Activated T-cell treated with anti-CD3 and anti-CD28 coated beads for 4 hours (primary cell): Measurements from ENCODE around the gene ARHGAP15.

ENCODE experiments used
- DNase-seq: peaks from one replicate; pipeline ENCODE4 v3.0.0-alpha.2; 2020

The ARHGAP15 gene

DNA sequence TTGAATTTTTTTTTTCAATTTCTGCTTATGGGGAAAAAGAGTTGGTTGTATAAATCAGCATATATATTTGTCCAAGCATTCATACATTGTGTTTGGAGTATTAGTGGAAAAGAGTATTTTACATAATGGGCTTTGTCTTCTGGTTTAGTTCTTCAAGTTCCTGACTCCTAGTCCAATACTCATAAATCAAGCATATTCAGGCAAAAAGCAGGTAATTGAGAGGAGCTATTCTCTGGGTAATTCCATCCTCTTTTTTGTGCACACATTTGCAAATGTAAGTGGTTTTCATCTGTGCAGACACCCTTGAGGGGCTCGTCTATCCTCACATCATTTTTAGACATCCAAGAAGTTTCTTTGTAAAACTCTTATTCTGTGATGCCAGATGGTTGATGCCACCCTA, 337.2 kb downstream of the ARHGAP15 start:
- DNase-seq, result no peak

DNA sequence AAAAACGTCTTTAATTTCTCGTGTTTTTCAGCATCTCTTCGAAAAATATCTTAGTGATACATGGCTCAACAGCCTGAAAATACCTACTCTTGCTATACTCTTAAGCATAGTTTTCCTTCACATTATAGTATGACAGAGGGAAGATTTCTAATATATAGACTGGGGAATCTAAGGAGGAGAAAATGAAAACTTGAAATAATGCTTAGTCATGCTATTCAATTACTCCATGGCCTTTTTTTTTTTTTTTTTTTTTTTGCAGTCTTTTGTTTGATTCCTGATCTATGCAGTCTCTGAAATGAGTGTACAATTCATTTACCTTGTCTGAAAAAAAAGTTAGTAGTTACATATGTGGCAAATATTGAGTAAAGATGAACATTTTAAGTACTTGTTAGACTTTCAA, 337.8 kb downstream of the ARHGAP15 start:
- no peak for DNase-seq

DNA sequence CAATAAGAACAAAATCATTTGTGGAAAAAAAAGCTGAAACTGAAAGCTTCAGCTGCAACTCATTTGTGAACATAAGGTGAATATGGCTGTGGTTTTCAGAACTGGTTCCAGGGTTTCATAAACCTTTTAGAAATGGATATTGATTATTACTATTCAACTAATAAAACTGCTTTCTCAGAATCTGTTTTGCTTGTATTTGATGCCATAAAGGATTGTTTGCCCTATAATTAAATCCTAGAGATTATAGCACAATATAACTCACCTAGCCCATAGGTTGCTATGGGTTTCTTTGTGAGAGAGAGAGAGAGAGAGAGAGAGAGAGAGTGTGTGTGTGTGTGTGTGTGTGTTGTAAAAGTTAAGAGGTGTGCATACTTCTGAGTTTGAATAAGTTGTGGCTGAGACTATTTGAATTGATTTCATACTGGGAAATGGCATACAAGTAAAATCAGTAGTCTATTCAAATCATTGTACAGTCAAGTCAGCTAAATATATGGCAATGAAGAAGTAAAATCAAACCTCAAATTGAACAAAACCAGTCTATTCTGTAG, 339.2 kb downstream of the ARHGAP15 start:
- no peak for DNase-seq

DNA sequence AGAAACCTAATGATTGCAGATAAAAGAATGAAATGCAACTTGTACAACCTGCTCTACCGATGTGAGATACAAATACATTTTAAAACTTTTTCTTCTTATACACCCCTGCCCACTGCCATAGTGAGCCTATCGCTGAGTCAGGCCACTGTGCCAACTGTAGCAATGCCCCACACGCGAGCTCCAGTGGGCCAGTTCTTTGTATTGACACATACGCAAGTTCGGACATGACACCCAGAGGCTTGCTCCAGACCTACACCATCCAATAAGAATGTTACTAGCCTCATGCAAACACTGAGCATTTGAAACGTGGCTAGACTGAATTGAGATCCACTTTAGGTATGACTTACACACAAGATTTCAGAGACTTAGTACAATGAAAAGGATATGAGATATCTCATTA, 340.1 kb downstream of the ARHGAP15 start:
- no peak for DNase-seq

DNA sequence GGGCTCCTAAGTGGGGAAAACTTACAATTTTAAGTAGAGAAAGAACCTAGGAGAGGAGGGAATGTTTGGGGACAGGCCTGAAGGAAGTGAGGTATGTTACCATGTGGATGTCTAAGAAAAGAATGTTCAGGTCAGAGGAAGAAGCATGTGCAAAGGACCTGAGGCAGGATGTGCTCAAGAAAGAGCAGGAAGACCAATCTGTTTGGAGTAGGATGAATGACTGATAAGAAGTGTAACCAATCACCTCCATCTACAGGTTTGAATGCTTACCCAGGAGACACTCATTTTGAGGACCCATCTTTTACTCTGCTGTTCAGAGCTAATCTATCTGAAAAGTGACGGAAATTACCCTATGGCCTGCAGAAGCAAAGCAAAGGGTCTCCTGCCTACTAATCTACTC, 342.3 kb downstream of the ARHGAP15 start:
- DNase-seq, result no peak

DNA sequence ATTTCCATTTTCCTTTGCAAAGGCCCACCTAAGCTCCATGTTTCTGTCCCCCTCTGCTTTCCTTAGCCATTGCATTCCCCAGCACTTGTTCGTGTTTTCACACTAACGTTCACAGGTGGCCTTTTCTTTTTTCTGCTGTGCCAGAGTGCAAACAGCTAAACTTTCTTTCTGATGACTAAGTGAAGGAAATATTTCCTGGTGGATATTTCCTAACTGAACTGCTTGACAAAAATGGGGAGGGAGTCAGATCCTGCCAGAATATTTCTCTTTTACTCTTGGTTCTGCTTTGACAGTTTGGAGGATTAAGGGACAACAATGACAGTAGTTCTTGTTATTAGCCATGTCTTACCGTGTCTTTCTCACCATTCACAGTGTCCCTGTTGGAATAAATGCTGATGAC, 344.0 kb downstream of the ARHGAP15 start:
- DNase-seq, result no peak

DNA sequence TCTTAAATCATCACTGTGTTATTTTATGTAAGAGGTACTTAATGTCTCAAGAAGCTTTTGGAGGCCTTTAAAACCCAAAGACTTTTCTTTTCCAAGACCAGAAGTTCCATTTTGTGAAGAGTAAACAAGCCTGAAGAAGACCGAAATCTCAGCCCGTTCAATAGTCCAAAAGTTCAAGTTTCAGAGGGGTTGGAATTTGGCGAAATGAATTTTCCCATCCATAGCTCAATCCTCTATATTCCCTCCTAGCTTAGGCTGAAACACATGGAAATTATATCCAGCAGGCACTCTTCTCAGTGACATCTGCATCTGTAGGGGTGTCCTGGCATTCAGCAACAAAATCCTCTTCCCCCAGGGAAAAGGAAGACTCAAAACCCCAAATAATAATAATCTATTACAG, 344.6 kb downstream of the ARHGAP15 start:
- DNase-seq, result no peak

DNA sequence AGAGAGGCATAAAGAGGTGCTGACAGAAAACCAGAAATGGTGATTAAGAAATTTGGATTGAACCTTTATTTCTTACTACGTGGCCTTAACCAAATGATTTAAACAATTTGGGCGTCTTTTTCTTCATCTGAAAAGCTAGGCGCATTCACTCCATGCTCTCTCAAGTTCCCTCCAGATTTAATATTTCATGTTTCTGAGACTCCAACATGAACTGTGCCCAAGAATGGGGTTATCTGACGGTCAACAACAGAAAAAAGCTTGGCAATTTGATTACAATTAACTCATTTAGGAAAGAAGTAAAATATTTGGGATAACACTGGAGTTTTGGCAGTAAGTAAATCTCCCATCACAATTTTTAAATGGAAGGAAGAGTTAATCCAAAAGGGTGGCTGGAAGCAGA, 345.4 kb downstream of the ARHGAP15 start:
- DNase-seq, result no peak

DNA sequence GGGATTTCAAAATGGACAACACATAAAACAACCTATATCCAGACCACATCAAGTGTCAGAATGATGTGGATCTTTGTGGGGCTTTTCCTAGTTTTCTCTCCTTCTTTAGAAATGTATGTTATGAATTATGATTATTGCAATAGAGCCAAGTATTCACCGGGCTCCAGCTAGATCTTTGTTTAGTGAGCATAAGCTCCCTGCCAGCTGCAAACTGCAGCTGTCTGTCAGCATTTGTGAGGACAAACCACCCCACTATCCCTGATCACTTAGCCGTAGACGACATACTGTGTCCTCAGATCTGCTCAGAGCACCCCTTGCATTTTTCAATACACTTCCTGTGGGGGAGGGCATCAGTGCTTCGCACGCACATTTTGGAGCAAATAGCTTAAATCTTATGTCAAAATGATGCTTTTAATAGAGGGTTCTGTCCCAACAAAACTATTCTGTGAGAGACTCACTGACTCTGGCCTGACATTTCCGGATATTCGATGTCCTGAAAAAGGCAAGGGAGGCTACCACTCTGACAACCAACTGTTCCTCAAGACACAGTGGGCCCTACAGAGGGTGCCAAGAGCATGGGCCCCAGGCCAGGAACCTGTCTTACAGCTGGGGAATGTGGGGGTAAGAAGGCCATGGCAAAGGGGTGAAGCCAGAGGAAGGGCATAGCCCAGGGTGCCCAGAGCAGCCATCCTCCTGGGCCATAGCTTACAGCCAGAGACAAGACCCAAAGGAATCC, 346.0 kb downstream of the ARHGAP15 start:
- DNase-seq, result no peak

DNA sequence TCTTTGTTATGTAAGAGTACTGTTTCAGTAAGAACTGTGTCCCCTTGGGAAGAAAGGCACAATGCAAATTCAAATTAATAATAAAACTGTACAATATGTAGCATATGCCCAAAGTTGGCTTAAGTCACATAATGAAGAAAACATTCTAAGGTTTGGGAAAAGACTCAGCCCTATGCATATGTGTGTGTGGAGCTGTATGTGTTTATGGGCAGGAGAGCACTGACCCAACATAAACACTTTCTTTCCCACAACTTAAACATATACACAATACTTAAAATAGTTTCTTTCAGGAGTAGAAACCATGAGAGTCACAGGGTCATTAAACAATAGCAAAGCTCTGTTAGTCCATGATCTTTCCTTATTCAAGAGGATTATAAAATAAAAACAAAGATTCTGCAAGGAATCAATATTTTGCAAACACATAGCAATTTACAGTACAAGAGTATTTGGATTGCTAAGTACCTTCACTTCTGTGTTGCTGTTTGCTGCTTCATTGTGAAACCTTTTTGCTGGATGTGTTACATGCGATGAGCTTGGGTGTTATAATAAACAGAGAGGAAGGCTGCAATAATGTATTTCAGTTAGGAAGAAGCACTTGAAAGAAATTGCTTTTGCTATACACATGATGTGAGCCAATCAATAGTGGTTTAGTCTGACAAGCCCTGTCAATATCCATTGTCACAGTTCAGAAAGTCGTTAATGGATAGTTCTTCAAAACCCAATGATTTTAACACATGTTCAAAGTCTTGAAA, 347.3 kb downstream of the ARHGAP15 start:
- no peak for DNase-seq

DNA sequence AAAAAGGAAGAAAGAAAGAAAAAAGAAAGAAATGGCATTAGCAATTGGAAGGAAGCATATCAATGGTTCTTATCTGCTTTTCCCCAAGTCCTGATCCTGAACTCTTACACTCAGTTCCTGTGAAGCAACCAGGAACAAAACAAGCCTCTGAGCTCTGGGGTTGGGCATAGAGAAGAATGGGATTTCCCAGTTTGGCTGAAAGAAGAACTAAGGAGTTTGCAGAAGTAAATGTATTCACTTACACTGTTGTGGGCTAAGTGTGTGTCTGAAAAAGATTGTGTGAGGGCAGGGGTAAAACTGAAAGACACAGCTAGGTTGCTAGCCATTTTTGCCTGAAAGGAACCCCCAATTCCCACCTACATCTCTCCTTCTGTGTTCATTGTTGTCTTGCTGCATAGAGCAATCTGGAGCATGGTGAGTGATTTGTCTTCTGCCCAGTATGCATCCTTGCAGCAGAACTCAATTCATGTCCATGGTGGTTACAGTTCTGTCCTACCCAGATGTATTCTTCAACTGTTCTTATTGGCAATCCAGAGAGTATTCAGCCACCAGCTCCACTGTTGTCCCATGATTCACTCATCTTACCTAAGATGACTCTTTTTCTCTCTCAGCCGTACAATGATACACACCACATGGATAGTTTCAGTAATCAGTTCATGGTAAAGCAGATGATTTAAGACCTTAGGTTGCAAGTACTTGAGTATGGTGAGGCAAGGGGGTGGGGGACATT, 348.7 kb downstream of the ARHGAP15 start:
- no peak for DNase-seq

DNA sequence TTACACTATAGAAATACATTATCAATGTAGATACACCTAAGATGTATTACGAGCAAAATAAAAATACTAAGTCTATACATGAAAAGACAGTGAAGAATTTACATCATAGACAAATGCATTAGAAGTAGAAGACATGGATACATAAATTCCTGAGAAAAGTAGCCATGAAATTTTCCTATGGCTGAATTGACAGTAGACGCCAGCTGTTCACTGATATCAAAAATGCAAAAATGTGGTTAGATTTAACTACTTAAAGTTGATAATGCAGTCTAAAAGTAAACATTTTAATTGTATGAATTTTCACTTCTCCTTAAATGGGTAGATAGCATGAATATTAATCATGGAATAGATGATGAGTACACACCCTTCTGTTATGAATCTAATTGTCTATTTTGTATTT, 350.9 kb downstream of the ARHGAP15 start:
- no peak for DNase-seq

DNA sequence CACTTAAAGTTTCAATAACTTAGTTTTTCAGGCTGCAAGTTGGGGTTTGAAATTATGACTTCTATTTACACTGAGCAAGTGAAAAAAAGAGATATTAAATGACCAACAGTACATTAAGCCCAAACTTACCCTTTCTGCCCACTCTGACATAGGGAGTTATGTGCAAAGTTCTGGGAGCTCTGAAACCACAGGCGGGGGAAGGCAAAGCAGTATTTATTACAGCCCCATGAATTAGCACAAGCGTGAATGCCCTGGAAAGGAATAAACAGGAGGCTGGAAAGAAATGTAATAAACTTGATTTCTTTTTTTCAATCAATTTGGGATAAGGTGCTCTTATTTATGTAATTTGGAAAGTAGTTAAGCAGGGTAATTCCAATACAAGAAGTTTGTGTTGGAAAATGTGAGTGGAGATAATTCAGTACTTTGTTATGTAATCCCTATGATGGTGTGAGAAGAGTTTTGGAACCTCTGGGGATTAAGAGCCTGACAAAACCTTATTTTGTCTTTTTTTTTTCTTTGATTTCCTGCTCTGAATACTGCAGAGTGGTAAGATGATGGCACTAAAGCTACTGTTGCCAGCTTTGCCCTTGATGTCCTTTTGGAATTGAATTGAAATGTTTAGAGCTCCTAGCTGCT, 351.5 kb downstream of the ARHGAP15 start:
- no peak for DNase-seq

DNA sequence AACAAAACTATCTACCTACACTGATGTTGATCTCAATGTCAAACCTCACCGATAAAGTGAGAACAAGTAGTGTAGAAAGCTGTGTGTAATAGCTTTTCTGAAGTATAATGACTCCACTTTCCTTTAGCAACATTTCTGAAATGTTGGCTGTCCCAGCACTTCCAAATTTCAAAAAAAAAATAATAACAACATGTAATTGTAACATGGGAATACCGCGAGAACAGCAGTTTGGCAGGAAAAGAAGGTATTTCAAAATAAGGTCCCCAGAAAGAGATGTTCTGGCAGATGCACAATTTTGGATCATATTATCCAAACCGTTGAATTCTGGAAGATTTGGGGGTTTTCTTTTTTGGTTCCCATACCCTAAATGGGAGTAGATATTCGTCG, 352.0 kb downstream of the ARHGAP15 start:
- DNase-seq, result no peak

DNA sequence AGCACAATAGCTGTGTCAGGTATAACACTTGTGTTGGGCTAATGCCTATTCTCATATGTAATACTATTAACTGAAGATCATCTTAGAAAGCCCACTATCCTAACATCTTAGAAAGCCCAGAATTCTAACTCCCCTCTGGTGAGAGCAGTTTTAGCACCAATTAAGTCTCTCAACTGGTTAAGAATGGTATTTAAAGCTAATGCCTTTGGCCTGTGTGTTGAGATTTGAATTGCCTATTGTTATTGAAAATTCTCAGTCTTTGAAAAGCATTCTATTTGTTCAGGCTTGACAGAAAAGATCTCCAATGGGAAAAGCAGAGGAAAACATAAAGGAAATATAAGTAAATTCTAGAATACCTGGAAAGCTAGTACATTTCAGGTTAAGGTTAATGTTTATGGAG, 352.5 kb downstream of the ARHGAP15 start:
- DNase-seq, result no peak

DNA sequence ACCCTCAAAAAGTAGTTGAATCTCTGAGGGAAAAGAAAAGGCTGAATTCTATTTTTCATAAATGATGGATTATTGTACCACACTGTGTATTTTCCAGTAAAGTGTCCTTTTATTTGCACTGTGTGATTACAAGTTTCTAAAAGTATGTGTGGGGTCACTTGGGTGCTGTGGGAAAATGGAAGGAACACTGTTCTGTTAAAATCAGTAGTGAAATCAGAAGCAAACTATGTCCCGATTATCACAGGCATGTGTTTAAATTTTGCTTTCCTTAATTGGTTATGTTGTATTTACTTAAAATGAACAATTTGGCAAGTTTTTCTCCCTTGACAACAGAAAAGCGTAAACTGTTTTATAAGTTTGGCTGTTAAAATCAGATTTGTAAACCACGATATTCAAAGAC, 353.1 kb downstream of the ARHGAP15 start:
- DNase-seq, result no peak

DNA sequence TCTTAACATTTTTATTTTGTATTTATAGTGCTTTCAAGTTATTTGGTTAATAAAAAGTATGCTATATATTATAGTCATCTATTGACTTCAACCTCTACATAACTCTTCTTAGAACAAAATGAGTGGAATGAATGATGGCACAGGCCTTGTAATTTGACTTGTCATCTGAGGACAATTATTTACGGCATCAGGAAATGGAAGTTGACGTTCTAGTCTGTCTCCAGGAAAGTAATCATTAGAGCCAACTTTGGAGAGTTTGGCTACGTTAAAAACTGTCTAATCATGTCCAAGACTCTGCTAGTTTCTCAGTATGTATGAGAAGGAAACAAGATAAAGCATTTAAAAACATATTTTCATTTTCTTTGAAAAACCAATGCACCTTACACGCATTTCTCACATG, 353.6 kb downstream of the ARHGAP15 start:
- no peak for DNase-seq

DNA sequence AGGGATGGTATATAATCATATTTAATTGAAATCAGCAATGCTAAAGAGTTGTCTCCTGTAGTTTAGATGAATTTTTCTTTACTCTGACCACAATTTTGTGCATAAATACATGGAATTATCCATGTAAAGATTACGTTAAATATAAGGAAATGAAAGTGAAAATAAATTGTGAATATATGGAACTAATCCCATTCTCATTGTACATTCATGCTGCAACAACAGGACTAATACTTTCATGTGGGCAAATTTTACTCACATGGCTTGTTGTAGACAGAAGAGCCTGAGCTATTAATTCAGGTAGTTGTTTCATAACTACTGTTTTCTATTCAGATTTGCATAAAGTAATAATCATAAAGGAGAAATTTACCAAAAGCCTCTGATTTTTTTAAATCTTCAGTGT, 357.8 kb downstream of the ARHGAP15 start:
- no peak for DNase-seq

DNA sequence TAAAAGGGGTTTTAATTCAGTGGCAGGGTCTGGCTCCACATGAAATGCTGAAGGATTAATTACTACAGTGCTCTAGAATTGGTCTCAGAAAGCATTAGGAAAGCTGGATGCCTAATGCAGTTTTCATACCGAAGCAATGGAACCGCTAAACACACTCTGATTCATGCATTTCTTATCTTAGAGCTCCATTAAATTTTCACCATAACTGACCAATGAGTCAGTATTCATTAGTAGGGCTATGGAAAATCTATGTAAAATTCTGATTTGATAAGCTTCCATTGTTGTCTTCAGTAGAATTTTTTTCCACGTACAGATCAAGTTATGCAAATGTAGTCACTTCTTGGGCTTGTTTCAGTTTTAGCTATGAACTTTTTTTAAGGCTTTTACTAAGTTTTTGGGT, 359.9 kb downstream of the ARHGAP15 start:
- DNase-seq, result no peak

DNA sequence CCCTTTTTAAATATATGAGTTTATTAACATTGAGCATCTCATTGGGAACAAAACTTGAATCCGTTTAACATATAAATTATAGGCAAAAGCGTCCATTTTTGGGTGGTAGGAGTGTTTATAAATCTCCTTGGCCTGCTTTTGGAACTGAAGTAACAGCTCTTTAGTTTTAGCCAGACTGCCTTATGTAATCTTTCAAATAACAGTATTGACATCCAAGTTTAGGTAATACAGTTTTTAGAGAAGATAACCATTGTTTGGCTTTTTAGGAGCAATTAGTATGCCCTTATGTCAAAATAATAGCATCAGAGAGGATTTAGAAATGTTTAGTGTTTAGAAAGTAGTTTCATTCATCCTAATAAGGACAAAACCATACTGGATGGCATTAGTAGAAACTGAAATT, 361.9 kb downstream of the ARHGAP15 start:
- DNase-seq, result no peak

DNA sequence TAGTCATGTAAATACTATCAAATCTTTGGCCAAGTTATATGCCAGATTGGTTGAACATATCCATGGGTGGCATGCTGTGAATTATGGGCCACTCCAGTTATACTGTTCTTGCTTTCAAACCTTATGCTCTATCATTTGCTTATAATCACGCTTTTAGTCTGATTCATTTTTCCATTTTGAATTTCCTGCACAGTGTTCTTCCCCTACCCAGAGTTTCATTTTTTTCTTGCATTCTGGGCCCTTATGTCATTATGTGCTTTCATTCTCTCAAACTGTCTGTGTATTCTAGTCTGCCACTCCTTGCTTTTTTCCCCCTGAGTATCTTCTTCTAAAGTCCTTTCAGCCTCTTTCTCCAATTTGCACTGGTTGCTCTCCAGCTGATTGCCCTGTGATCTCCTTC, 364.1 kb downstream of the ARHGAP15 start:
- DNase-seq, result no peak

DNA sequence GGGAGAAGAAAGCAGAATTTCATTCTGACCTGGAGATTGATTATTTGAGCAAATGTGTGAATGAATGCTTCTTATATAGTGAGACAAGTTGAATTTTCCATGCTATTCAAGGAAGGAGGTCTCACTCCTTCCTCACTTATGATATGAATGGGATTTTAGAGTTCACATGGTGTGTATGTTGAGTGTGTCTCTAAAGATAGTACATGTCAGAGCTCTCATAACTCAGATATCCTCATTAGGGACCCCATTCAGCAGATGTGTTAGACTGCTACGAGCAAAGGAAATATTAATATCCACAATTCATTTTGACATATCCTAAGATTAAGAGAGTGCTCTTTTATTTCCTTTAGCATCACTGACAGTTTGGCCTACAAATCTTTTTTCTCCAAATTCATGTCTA, 368.5 kb downstream of the ARHGAP15 start:
- DNase-seq, result no peak

DNA sequence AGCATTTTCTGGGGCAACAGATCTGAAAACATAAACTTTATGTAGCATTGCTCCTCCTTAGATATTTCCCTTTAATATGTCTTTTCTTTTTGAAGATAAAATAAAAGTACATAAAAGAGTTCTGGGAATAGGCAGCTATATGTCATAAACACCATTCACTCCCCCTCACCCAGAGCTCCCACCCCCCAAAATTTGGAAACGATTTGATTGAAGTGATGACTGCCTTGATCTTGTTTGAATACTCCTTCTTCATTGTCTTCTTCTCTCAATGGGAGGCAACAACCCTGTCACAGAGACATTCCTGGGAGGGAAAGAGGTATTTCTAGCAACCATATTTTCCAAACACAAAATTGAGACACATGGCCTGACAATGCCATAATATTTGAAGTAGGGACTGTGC, 369.3 kb downstream of the ARHGAP15 start:
- DNase-seq, result no peak
